Upper lobe of left lung (tissue), 6 donors: ENCODE results near the gene TMPRSS7. TPM values are rescaled to one million over a fixed set of nuclear protein-coding genes. Genes with fewer than 3 reads are reported as not detected.

Experiments
- ATAC-seq, 2 donors: fragments of 200-7000 bp; cut with Tn5 transposase; one replicate each; pipeline ENCODE4 v1.9.1; 2022; ENCODE audit warnings: mild to moderate bottlenecking in 2 of 2, moderate library complexity in 2 of 2; ENCODE audit not compliant: low FRiP score in 2 of 2
- DNase-seq, 2 donors: peaks; one replicate each; pipeline ENCODE4 v3.0.0-alpha.2; 2019 to 2020
- H3K27ac ChIP-seq, 4 donors: fragments of 200-600 bp; sonication (generic); one replicate each; pipeline ENCODE4 v1.5.1; 2016 to 2019
- H3K27me3 ChIP-seq, 4 donors: fragments of 200-600 bp; sonication (generic); one replicate each; pipeline ENCODE4 v1.5.1; 2017 to 2019
- H3K36me3 ChIP-seq, 4 donors: fragments of 200-600 bp; sonication (generic); one replicate each; pipeline ENCODE4 v1.5.1; 2016 to 2019
- H3K4me1 ChIP-seq, 4 donors: fragments of 200-600 bp; sonication (generic); one replicate each; pipeline ENCODE4 v1.5.1; 2018 to 2019
- H3K4me3 ChIP-seq, 4 donors: fragments of 200-600 bp; sonication (generic); one replicate each; pipeline ENCODE4 v1.5.1; 2017 to 2019; ENCODE audit warnings: mild to moderate bottlenecking in 2 of 4, moderate library complexity in 1 of 4
- H3K9me3 ChIP-seq, 4 donors: fragments of 200-600 bp; sonication (generic); one replicate each; pipeline ENCODE4 v1.5.1; 2018 to 2019
- EP300 ChIP-seq, 4 donors: sonication (generic); formaldehyde crosslinking; IDR thresholded peaks; one replicate each; pipeline ENCODE4 v1.5.1; 2017; ENCODE audit warnings: antibody characterized with exemption in 4 of 4, control low read depth in 2 of 4
- POLR2A ChIP-seq, 4 donors: fragments of 450-650 bp; IDR thresholded peaks; one replicate each; pipeline ENCODE4 v1.5.1; 2016 to 2017; ENCODE audit warnings: antibody characterized with exemption in 4 of 4, mild to moderate bottlenecking in 2 of 4
- POLR2AphosphoS5 ChIP-seq, 2 donors: sonication (generic); formaldehyde crosslinking; IDR thresholded peaks; one replicate each; pipeline ENCODE4 v1.5.1; 2017; ENCODE audit warnings: antibody characterized with exemption in 2 of 2
- WGBS, 2 donors: methylation state at CpG; one replicate each; pipeline ENCODE4 v1.1.5; 2017 to 2018; 5-methylcytosine and 5-hydroxymethylcytosine counted together
- total RNA-seq, 6 donors: library from RNA; depleted of rRNA in 4 of 6; stranded (reverse); fragments of >200 nt in 4 of 6; gene quantifications; one replicate each; pipeline versions ENCODE4 v1.1.0 to v1.2.1, GENCODE V29; 2016 to 2021
- TF ChIP-seq, protein P1 (sequence below), 6 experiments: fragments of 450-650 bp in 4 of 6; fragments of 200-600 bp in 2 of 6; sonication (generic) in 2 of 6; IDR thresholded peaks; one replicate each; pipeline ENCODE4 v1.5.1; 2016 to 2019; ENCODE audit warnings: antibody characterized with exemption in 6 of 6
- donor health status: DM: no; HTN: no; CAD: no; lungs with moderate emphysema.
- donor health status: DM: no; HTN: yes; CAD: no; lungs with severe emphysema.

The TMPRSS7 gene
- total RNA-seq, 6 donors from 2014 or later = 0.15 to 0.39 (median 0.29) TPM; not detected in 3

DNA sequence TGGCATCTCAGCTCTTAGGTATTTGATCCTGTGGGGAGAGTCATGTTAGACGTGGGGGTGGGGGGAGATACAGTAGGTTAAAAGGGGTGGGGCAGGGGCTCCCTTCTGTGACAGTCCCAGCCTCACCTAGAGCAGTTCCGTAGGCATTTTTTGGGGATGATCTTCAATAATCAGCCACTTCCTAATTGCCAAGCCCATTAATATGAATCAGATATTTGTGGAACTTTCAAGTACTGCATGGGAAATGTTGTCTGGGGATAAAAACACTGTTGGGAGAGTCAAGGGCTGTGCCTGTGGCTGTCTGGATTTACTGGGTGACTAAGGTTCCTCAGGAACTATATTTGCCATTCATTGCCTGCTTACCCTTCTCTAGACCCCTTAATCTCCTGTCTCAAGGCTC lies 61.2 kb downstream of the TMPRSS7 start:
- TF ChIP-seq, protein P1, sequence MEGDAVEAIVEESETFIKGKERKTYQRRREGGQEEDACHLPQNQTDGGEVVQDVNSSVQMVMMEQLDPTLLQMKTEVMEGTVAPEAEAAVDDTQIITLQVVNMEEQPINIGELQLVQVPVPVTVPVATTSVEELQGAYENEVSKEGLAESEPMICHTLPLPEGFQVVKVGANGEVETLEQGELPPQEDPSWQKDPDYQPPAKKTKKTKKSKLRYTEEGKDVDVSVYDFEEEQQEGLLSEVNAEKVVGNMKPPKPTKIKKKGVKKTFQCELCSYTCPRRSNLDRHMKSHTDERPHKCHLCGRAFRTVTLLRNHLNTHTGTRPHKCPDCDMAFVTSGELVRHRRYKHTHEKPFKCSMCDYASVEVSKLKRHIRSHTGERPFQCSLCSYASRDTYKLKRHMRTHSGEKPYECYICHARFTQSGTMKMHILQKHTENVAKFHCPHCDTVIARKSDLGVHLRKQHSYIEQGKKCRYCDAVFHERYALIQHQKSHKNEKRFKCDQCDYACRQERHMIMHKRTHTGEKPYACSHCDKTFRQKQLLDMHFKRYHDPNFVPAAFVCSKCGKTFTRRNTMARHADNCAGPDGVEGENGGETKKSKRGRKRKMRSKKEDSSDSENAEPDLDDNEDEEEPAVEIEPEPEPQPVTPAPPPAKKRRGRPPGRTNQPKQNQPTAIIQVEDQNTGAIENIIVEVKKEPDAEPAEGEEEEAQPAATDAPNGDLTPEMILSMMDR (IDR thresholded peaks at IDR 0.05) = no peak
- TF ChIP-seq POLR2A (IDR thresholded peaks at IDR 0.05) (no peak), EP300 (IDR thresholded peaks at IDR 0.05) (no peak), POLR2AphosphoS5 (IDR thresholded peaks at IDR 0.05) (no peak)

DNA sequence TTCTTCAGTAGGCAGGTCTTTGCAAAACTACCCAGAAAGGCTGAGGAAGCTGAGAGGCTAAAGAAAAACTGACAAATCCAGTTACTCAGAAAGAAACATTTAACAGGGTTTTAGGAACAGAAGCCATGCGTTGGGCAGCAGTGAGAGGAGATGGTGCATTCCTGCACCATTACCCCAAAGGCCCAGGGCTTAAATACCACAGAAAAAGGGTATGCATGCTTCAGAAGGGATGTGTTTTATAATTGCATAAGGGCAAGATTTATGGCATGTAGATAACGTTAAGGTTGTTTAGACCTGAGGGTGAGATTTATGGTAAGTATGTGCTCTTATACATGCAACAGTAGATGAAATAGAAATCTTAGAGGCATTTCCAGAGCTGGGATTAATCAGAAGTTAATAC lies 61.6 kb downstream of the TMPRSS7 start:
- Histone ChIP-seq H3K36me3 (no peaks in the 10 kb centered on the region), H3K27ac (no peak overlapping the region), H3K4me3 (no peak overlapping the region), H3K4me1 (peaks cover 0 to 13% (median 10%) of the 10 kb centered on the region in 4 donors), H3K27me3 (no peaks in the 10 kb centered on the region), H3K9me3 (no peaks in the 10 kb centered on the region)
- 77 to 83% methylated on average over 2 of the region's 2 CpGs for WGBS, 2 donors
- DNase-seq (no peak), ATAC-seq (no peak)
- TF ChIP-seq POLR2AphosphoS5 (IDR thresholded peaks at IDR 0.05) (no peak), POLR2A (IDR thresholded peaks at IDR 0.05) (no peak), EP300 (IDR thresholded peaks at IDR 0.05) (no peak)
- TF ChIP-seq, protein P1 (IDR thresholded peaks at IDR 0.05) = no peak

More for the DNA sequence above, 61.2 kb downstream of the TMPRSS7 start:
- Histone ChIP-seq H3K4me1 (peaks cover 0 to 16% (median 13%) of the 10 kb centered on the region in 4 donors), H3K36me3 (no peaks in the 10 kb centered on the region), H3K27me3 (no peaks in the 10 kb centered on the region), H3K4me3 (no peak overlapping the region), H3K27ac (no peak overlapping the region), H3K9me3 (no peaks in the 10 kb centered on the region)
- WGBS, 2 donors = 29 to 53% methylated on average over 2 of the region's 2 CpGs
- no peak for ATAC-seq
- DNase-seq = no peak

- DNase-seq (peak in 1 of 2 donors; percentile 46), ATAC-seq (peak; percentile 63 to 76)
- WGBS, 2 donors = 24 to 25% methylated on average over 4 of the region's 4 CpGs
- H3K27me3 ChIP-seq = no peaks in the 10 kb centered on the region
- peaks cover 0 to 9% (median 8%) of the 10 kb centered on the region in 4 donors for H3K4me1 ChIP-seq
- no peak overlapping the region for H3K4me3 ChIP-seq
- TF ChIP-seq POLR2AphosphoS5 (IDR thresholded peaks at IDR 0.05) = no peak
- no peak for TF ChIP-seq EP300 (IDR thresholded peaks at IDR 0.05)
- TF ChIP-seq, protein P1 (IDR thresholded peaks at IDR 0.05) = no peak
- no peak for TF ChIP-seq POLR2A (IDR thresholded peaks at IDR 0.05)
- no peaks in the 10 kb centered on the region for H3K36me3 ChIP-seq
- H3K27ac ChIP-seq = no peak overlapping the region
- H3K9me3 ChIP-seq = no peaks in the 10 kb centered on the region
Measured at GRCh38 chr3:112097378-112097777, 62.8 kb downstream of the TMPRSS7 start.

- WGBS, 2 donors = 83 to 97% methylated on average over 2 of the region's 2 CpGs
Measured at GRCh38 chr3:112101916-112102315, 67.4 kb downstream of the TMPRSS7 start.

More at GRCh38 chr3:112101916-112102315, 67.4 kb downstream of the TMPRSS7 start:
- TF ChIP-seq POLR2A (IDR thresholded peaks at IDR 0.05) (no peak), EP300 (IDR thresholded peaks at IDR 0.05) (no peak), POLR2AphosphoS5 (IDR thresholded peaks at IDR 0.05) (no peak)
- TF ChIP-seq, protein P1 (IDR thresholded peaks at IDR 0.05) = no peak
- ATAC-seq (no peak), DNase-seq (no peak)
- Histone ChIP-seq H3K4me3 (no peak overlapping the region), H3K4me1 (no peaks in the 10 kb centered on the region), H3K27me3 (no peaks in the 10 kb centered on the region), H3K9me3 (no peaks in the 10 kb centered on the region), H3K36me3 (no peaks in the 10 kb centered on the region), H3K27ac (no peak overlapping the region)
